H1 (cell line): Measurements from ENCODE around the gene DHFR2. TPM values are rescaled to one million over a fixed set of nuclear protein-coding genes. Genes with fewer than 3 reads are reported as not detected.

Experiments
- SIRT6 ChIP-seq: IDR thresholded peaks from one replicate; pipeline ENCODE4 v1.7.1; 2012; ENCODE audit warnings: low read length, inconsistent platforms
- polyA plus RNA-seq, 7 experiments: library from polyadenylated mRNA; depleted of rRNA in 3 of 7; stranded (reverse) in 5 of 7; unstranded in 2 of 7; fragments of >200 nt in 5 of 7; fragments of 200-250 nt in 2 of 7; gene quantifications; 1 replicate in 5 of 7; 2 replicates in 1 of 7; 4 replicates in 1 of 7; pipeline versions ENCODE4 v1.2.1 to v1.2.3, GENCODE V29; 2011 to 2013; ENCODE audit warnings: missing spikeins in 2 of 7, mixed read lengths in 2 of 7
- total RNA-seq: library from RNA; stranded (reverse); fragmentation: NEBNext Ultra II Directional; extraction: Animal tissue kit (Norgen Biotek cat#: 25700); gene quantifications from 2 replicates; pipeline ENCODE4 v1.2.1, GENCODE V29; 2021

Gene DHFR2
- total and polyA plus RNA-seq, 2 of the 8 experiments (the other 6 are each of a cell fraction or from before 2014, with no cell fraction given) = 0.59 to 2.6 TPM

DNA sequence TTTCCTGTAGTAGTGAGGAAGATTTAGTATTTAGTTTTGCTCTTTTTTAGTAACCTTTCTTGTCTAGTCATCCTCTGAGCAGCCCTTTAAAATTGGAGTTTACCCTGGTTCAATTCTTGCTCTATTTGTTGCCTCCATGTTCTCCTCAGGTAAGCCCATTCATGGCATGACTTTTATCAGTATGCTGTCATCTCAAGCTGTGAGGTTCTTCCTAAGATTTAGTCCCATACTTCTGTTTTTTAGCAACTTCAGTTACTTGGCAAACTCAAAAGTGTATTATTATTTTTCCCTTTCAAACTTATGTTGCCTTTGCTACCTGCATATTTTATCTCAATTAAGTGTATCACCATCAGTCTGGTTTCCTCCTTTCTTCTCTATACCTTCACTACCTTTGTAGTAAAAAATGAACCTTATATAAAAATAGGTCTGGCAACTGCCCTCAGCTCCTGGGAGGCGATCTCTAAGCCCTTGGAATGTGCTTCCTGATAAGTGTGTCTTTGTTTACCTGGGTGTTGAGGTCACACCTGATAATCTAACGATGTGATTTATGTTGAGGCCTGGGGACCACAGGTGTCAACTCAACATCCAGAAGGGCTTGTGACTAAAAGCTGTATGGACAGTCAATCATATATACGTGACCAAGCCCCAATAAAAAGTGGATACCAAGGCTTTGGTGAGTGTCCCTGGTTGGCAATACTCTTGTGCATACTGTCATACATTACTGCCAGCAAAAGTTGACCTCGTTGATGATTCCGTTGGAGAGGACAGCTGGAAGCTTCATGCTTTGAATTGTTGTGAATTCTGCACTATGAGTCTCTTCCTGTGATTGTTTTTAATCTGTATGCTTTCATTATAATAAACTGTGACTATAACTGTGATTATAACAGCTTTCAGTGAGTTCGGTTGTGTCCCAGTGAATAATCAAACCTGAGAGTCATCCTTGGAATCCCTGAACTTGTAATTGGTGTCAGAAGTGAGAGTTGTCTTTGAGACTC, 4.1 kb upstream of the DHFR2 start (continued):
- no peak for TF ChIP-seq SIRT6
